ENCODE results near the gene HASPIN. TPM values are rescaled to one million over a fixed set of nuclear protein-coding genes. Genes with fewer than 3 reads are reported as not detected.

HASPIN gene
- total and polyA plus RNA-seq, 2 of the 8 experiments (the other 6 are each of a cell fraction or from before 2014, with no cell fraction given): 7.8 to 29.5 TPM

DNA sequence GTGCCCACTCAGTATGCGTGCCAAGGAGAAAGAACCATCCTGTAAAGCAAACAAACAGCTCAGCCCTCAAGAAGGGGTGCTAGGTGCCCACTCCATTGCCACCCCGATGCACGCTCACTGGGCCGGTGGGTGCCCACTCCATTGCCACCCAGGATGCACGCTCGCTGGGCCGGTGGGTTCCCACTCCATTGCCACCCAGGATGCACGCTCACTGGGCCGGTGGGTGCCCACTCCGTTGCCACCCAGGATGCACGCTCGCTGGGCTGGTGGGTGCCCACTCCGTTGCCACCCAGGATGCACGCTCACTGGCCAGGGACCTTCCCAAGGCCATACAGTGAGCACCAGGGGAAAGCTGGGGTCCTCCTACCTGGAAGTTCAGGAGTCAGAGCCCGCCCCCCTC, 28.1 kb downstream of the HASPIN start:
- POLR2A ChIA-PET (ENCODE audit: partially characterized antibody): no interaction called here

More for the DNA sequence above, 28.1 kb downstream of the HASPIN start:
- Histone ChIP-seq H4K91ac (replicated peaks; ENCODE audit: insufficient read length, low read length) (no peak overlapping the region), H3K9ac (replicated peaks in 1 of 4; ENCODE audit: extremely low read depth in 1 of 4, low read depth in 3 of 4, low read length in 3 of 4) (no peak overlapping the region), H3K4me3 (ENCODE audit: extremely low read depth in 1 of 4, insufficient read depth in 2 of 4, low read depth in 3 of 4, low read length in 4 of 4) (no peak overlapping the region), H4K8ac (ENCODE audit: extremely low read depth, insufficient read depth, low read length) (peak overlapping the region; percentile 57; the same call in 1 of the 2 replicates), H3K27me3 (replicated peaks in 1 of 4; ENCODE audit: control insufficient read depth in 3 of 4, extremely low read depth in 1 of 4, insufficient read depth in 3 of 4, low read length in 3 of 4) (no peaks in the 10 kb centered on the region), H3K4me2 (ENCODE audit: insufficient read depth in 1 of 2, low read depth in 2 of 2, low read length in 2 of 2) (no peak overlapping the region), H3K56ac (replicated peaks; ENCODE audit: insufficient read length, low read depth, low read length) (no peak overlapping the region), H3K9me3 (ENCODE audit: insufficient read depth in 2 of 2, low read depth in 1 of 2, low read length in 1 of 2) (no peaks in the 10 kb centered on the region), H3K79me1 (ENCODE audit: low read depth, low read length) (no peaks in the 10 kb centered on the region), H2AK5ac (ENCODE audit: low read depth, low read length) (no peak overlapping the region), H3K4ac (replicated peaks; ENCODE audit: insufficient read length, low read depth, low read length) (no peak overlapping the region), H3K18ac (ENCODE audit: extremely low read depth, low read length) (no peak overlapping the region), H3K27ac (ENCODE audit: low read depth, low read length) (no peak overlapping the region), H4K20me1 (replicated peaks in 1 of 2; ENCODE audit: control insufficient read depth in 1 of 2, insufficient read depth in 2 of 2, low read length in 2 of 2) (no peaks in the 10 kb centered on the region), H2BK15ac (ENCODE audit: low read length) (no peak overlapping the region), H3K4me1 (replicated peaks in 1 of 4; ENCODE audit: control insufficient read depth in 3 of 4, insufficient read depth in 4 of 4, low read length in 3 of 4) (peaks cover 0 to 5% (median 3%) of the 10 kb centered on the region in 4 experiments; a peak in 4 of 7 replicates), H4K5ac (ENCODE audit: insufficient read length, low read depth, low read length) (no peak overlapping the region), H2BK12ac (ENCODE audit: low read depth, low read length) (no peak overlapping the region), H3K14ac (ENCODE audit: insufficient read length) (no peak overlapping the region), H3K23ac (ENCODE audit: insufficient read length) (no peak overlapping the region), H2BK120ac (replicated peaks; ENCODE audit: low read depth, low read length) (no peak overlapping the region), H3K23me2 (ENCODE audit: low read depth, low read length) (peaks cover 4% of the 10 kb centered on the region; the same call in 1 of the 2 replicates), H3K36me3 (ENCODE audit: control insufficient read depth in 2 of 4, insufficient read depth in 4 of 4, low read length in 3 of 4) (no peaks in the 10 kb centered on the region), H2BK5ac (ENCODE audit: low read depth, low read length) (no peak overlapping the region), H3K79me2 (ENCODE audit: control insufficient read depth in 1 of 2, insufficient read depth in 2 of 2, low read length in 2 of 2) (no peaks in the 10 kb centered on the region), H2AFZ (ENCODE audit: low read length) (no peak overlapping the region), H2BK20ac (ENCODE audit: low read length) (no peak overlapping the region)
- no peak for DNase-seq (ENCODE audit: low read depth in 1 of 2, low spot score in 2 of 2)
- CTCF ChIA-PET (ENCODE audit: partially characterized antibody): interaction anchor here (1.2 to 8.2 kb wide), 3 partner anchors 9 to 257 kb away, joined by 3 to 73 read pairs (median 3); no protein-coding TSS in a partner anchor
- TF ChIP-seq POU5F1 (IDR thresholded peaks at IDR 0.05; ENCODE audit: low read depth, low read length) (no peak), BCL11A (IDR thresholded peaks at IDR 0.05; ENCODE audit: low read depth in 2 of 2, low read length in 2 of 2) (no peak), FOSL1 (IDR thresholded peaks at IDR 0.05; ENCODE audit: insufficient read depth, low read depth, low read length) (no peak), NANOG (IDR thresholded peaks at IDR 0.05; ENCODE audit: insufficient read depth, low read depth, low read length, poor library complexity, severe bottlenecking) (no peak), NRF1 (IDR thresholded peaks at IDR 0.05; ENCODE audit: low read depth, low read length) (no peak), BRCA1 (IDR thresholded peaks at IDR 0.05; ENCODE audit: low read depth, low read length) (no peak)
- TF ChIP-seq, protein P1, sequence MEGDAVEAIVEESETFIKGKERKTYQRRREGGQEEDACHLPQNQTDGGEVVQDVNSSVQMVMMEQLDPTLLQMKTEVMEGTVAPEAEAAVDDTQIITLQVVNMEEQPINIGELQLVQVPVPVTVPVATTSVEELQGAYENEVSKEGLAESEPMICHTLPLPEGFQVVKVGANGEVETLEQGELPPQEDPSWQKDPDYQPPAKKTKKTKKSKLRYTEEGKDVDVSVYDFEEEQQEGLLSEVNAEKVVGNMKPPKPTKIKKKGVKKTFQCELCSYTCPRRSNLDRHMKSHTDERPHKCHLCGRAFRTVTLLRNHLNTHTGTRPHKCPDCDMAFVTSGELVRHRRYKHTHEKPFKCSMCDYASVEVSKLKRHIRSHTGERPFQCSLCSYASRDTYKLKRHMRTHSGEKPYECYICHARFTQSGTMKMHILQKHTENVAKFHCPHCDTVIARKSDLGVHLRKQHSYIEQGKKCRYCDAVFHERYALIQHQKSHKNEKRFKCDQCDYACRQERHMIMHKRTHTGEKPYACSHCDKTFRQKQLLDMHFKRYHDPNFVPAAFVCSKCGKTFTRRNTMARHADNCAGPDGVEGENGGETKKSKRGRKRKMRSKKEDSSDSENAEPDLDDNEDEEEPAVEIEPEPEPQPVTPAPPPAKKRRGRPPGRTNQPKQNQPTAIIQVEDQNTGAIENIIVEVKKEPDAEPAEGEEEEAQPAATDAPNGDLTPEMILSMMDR (IDR thresholded peaks at IDR 0.05; ENCODE audit: control extremely low read depth in 1 of 3, insufficient read depth in 1 of 3, low read depth in 1 of 3, low read length in 3 of 3): no peak
- TF ChIP-seq, protein P2, sequence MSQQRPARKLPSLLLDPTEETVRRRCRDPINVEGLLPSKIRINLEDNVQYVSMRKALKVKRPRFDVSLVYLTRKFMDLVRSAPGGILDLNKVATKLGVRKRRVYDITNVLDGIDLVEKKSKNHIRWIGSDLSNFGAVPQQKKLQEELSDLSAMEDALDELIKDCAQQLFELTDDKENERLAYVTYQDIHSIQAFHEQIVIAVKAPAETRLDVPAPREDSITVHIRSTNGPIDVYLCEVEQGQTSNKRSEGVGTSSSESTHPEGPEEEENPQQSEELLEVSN (IDR thresholded peaks at IDR 0.05): no peak
- FAIRE-seq: no peak
- WGBS, 2 experiments (ENCODE audit: extremely low coverage in 1 of 2, insufficient coverage in 1 of 2, insufficient read length in 1 of 2, insufficient replicate concordance in 2 of 2, low coverage in 1 of 2, low lambda C conversion rate in 2 of 2, missing lambda C conversion rate in 1 of 2): 93% methylated on average over 15 of the region's 15 CpGs; no CpG with 5 or more reads in 1 of the 2 experiments

Data from H1 (cell line).